Activated T-helper 1 cell treated with anti-CD3 and anti-CD28 coated beads, Interleukin-12 subunit alpha, Interleukin-12 subunit beta, Interleukin-2, Interleukin-4 antibody, amounts not matched to agents 30 ng/mL and 10 ng/mL and 1 ng/mL, durations not matched to agents 14 hours and 24 hours and 36 hours (primary cell): Measurements from ENCODE around the gene ACSF3. TPM values are rescaled to one million over a fixed set of nuclear protein-coding genes. Genes with fewer than 3 reads are reported as not detected.

Source experiments
- DNase-seq: peaks from one replicate; pipeline ENCODE4 v3.0.0; 2021; ENCODE audit warnings: low spot score
- H3K27ac Mint-ChIP-seq: one replicate; pipeline ENCODE4 v1.8.0; 2021; ENCODE audit warnings: mild to moderate bottlenecking, mixed read lengths
- H3K27me3 Mint-ChIP-seq: one replicate; pipeline ENCODE4 v1.8.0; 2022; ENCODE audit warnings: mild to moderate bottlenecking, moderate library complexity, mixed read lengths; ENCODE audit not compliant: insufficient read depth
- H3K36me3 Mint-ChIP-seq: one replicate; pipeline ENCODE4 v1.8.0; 2021; ENCODE audit warnings: low read depth, mixed read lengths
- H3K4me1 Mint-ChIP-seq: one replicate; pipeline ENCODE4 v1.8.0; 2021; ENCODE audit warnings: low read depth, mixed read lengths
- H3K4me3 Mint-ChIP-seq: one replicate; pipeline ENCODE4 v1.8.0; 2021; ENCODE audit warnings: mild to moderate bottlenecking, moderate library complexity, mixed read lengths
- H3K9me3 Mint-ChIP-seq: one replicate; pipeline ENCODE4 v1.8.0; 2021; ENCODE audit warnings: mixed read lengths
- intact Hi-C: fragments of 100-400 bp; cut with micrococcal nuclease; formaldehyde crosslinking; loops from one replicate; pipeline ENCODE4 v1.15.1; 2024
- total RNA-seq: library from RNA; stranded (reverse); gene quantifications from 2 replicates; pipeline ENCODE4 v1.2.3, GENCODE V29; 2022

The ACSF3 gene
- total RNA-seq, 1 donor from 2014 or later: 37.0 TPM

- intact Hi-C loops: no loop called here
- Mint-ChIP-seq H3K36me3 (peaks cover 34% of the 10 kb centered on the region), H3K27ac (no peak overlapping the region), H3K4me3 (no peak overlapping the region), H3K9me3 (no peaks in the 10 kb centered on the region), H3K27me3 (no peaks in the 10 kb centered on the region), H3K4me1 (peaks cover 9% of the 10 kb centered on the region)
- no peak for DNase-seq
These were observed 36.8 kb downstream of the ACSF3 start for GRCh38 chr16:89130448-89130847.

GRCh38 chr16:89131783-89132182, 38.1 kb downstream of the ACSF3 start:
- no peak overlapping the region for H3K4me3 Mint-ChIP-seq
- intact Hi-C loops: no loop called here
- peaks cover 9% of the 10 kb centered on the region for H3K4me1 Mint-ChIP-seq
- H3K9me3 Mint-ChIP-seq: no peaks in the 10 kb centered on the region
- H3K36me3 Mint-ChIP-seq: peaks cover 26% of the 10 kb centered on the region
- no peak overlapping the region for H3K27ac Mint-ChIP-seq
- no peaks in the 10 kb centered on the region for H3K27me3 Mint-ChIP-seq
- DNase-seq: no peak

- Mint-ChIP-seq H3K4me1 (peaks cover 9% of the 10 kb centered on the region), H3K27ac (no peak overlapping the region), H3K9me3 (no peaks in the 10 kb centered on the region), H3K36me3 (peaks cover 26% of the 10 kb centered on the region), H3K27me3 (no peaks in the 10 kb centered on the region), H3K4me3 (no peak overlapping the region)
- DNase-seq: no peak
- intact Hi-C loops: no loop called here
These were observed 38.7 kb downstream of the ACSF3 start for GRCh38 chr16:89132194-89133005.

GRCh38 chr16:89133457-89134127, 39.9 kb downstream of the ACSF3 start:
- Mint-ChIP-seq H3K27me3 (no peaks in the 10 kb centered on the region), H3K9me3 (no peaks in the 10 kb centered on the region), H3K4me3 (no peak overlapping the region), H3K36me3 (peaks cover 26% of the 10 kb centered on the region), H3K27ac (no peak overlapping the region), H3K4me1 (peaks cover 9% of the 10 kb centered on the region)
- intact Hi-C loops: no loop called here
- DNase-seq: no peak

- Mint-ChIP-seq H3K4me3 (no peak overlapping the region), H3K27ac (no peak overlapping the region), H3K9me3 (no peaks in the 10 kb centered on the region), H3K27me3 (no peaks in the 10 kb centered on the region), H3K36me3 (peaks cover 21% of the 10 kb centered on the region), H3K4me1 (peaks cover 3% of the 10 kb centered on the region)
- DNase-seq: no peak
- intact Hi-C loops: no loop called here
These were observed 40.6 kb downstream of the ACSF3 start for GRCh38 chr16:89134269-89134668.

- intact Hi-C loops: no loop called here
- no peak overlapping the region for H3K4me3 Mint-ChIP-seq
- no peaks in the 10 kb centered on the region for H3K27me3 Mint-ChIP-seq
- H3K36me3 Mint-ChIP-seq: peaks cover 17% of the 10 kb centered on the region
- H3K27ac Mint-ChIP-seq: no peak overlapping the region
- no peak for DNase-seq
- H3K4me1 Mint-ChIP-seq: no peaks in the 10 kb centered on the region
- no peaks in the 10 kb centered on the region for H3K9me3 Mint-ChIP-seq
These were observed 41.5 kb downstream of the ACSF3 start for GRCh38 chr16:89135166-89135565.

- no peaks in the 10 kb centered on the region for H3K4me1 Mint-ChIP-seq
- H3K36me3 Mint-ChIP-seq: peaks cover 12% of the 10 kb centered on the region
- no peak for DNase-seq
- no peaks in the 10 kb centered on the region for H3K9me3 Mint-ChIP-seq
- H3K4me3 Mint-ChIP-seq: no peak overlapping the region
- H3K27me3 Mint-ChIP-seq: no peaks in the 10 kb centered on the region
- no peak overlapping the region for H3K27ac Mint-ChIP-seq
- intact Hi-C loops: no loop called here
These were observed 42.5 kb downstream of the ACSF3 start for GRCh38 chr16:89135971-89136765.

GRCh38 chr16:89136931-89137330, 43.3 kb downstream of the ACSF3 start:
- Mint-ChIP-seq H3K4me3 (no peak overlapping the region), H3K9me3 (no peaks in the 10 kb centered on the region), H3K36me3 (peaks cover 8% of the 10 kb centered on the region)

GRCh38 chr16:89137666-89138512, 44.2 kb downstream of the ACSF3 start:
- H3K4me3 Mint-ChIP-seq: no peak overlapping the region
- no peak for DNase-seq
- no peaks in the 10 kb centered on the region for H3K4me1 Mint-ChIP-seq
- H3K36me3 Mint-ChIP-seq: peaks cover 8% of the 10 kb centered on the region
- intact Hi-C loops: no loop called here
- H3K27ac Mint-ChIP-seq: no peak overlapping the region
- H3K9me3 Mint-ChIP-seq: no peaks in the 10 kb centered on the region
- no peaks in the 10 kb centered on the region for H3K27me3 Mint-ChIP-seq

More at GRCh38 chr16:89136931-89137330, 43.3 kb downstream of the ACSF3 start:
- no peaks in the 10 kb centered on the region for H3K4me1 Mint-ChIP-seq
- no peak for DNase-seq
- no peak overlapping the region for H3K27ac Mint-ChIP-seq
- intact Hi-C loops: no loop called here
- H3K27me3 Mint-ChIP-seq: no peaks in the 10 kb centered on the region

GRCh38 chr16:89138513-89138795, 44.8 kb downstream of the ACSF3 start:
- Mint-ChIP-seq H3K9me3 (no peaks in the 10 kb centered on the region), H3K27ac (no peak overlapping the region), H3K27me3 (no peaks in the 10 kb centered on the region), H3K36me3 (peaks cover 8% of the 10 kb centered on the region), H3K4me3 (no peak overlapping the region), H3K4me1 (no peaks in the 10 kb centered on the region)
- no peak for DNase-seq
- intact Hi-C loops: no loop called here

- Mint-ChIP-seq H3K36me3 (peaks cover 9% of the 10 kb centered on the region), H3K27ac (no peak overlapping the region), H3K4me3 (no peak overlapping the region), H3K9me3 (no peaks in the 10 kb centered on the region), H3K27me3 (no peaks in the 10 kb centered on the region), H3K4me1 (no peaks in the 10 kb centered on the region)
- no peak for DNase-seq
- intact Hi-C loops: no loop called here
These were observed 45.3 kb downstream of the ACSF3 start for GRCh38 chr16:89138843-89139520.

GRCh38 chr16:89139907-89140361, 46.3 kb downstream of the ACSF3 start:
- Mint-ChIP-seq H3K27ac (no peak overlapping the region), H3K9me3 (no peaks in the 10 kb centered on the region), H3K4me3 (no peak overlapping the region), H3K36me3 (peaks cover 4% of the 10 kb centered on the region), H3K27me3 (no peaks in the 10 kb centered on the region), H3K4me1 (no peaks in the 10 kb centered on the region)
- DNase-seq: no peak
- intact Hi-C loops: no loop called here
